Measurements from ENCODE around the gene PLXNB3.

DNA sequence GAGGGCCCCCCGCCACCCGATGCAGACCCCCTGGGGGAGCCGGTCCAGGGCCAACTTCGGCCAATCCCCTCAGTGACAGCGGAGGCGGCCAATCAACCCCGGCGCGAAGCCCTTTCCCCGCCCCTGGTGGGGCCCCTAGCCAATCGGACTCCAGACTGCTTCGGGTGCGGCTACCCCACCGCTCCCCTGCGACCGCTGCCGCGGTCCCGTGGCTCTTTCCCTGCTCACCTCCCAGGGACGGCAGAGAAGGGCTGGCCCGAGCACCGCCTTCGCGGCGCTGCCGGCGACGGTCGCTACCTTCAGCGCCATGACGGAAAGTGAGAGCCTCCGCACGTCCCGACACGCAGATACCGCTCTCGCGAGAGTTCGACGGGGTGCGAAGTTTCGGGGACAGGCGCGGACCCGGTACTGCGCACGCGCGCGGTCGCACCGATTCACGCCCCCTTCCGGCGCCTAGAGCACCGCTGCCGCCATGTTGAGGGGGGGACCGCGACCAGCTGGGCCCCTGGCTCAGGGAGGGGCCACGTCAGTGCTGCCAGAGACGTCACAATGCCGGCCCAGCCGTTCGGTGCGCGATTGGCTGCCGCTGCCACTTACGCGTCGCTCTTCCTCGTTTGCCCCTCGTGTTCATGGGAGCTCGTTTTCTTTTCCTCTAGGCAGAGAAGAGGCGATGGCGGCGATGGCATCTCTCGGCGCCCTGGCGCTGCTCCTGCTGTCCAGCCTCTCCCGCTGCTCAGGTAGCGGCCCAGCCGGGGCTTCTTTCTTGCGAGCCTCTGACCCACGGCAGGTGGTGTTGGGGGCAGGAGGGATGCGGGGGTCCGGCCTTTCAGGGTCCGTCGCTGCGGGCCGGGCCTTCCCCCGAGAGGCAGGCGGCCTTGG is 30.2 kb downstream of the PLXNB3 start, which contains the start of the genes IDH3G and SSR4:
- TF ChIP-seq, protein P1, sequence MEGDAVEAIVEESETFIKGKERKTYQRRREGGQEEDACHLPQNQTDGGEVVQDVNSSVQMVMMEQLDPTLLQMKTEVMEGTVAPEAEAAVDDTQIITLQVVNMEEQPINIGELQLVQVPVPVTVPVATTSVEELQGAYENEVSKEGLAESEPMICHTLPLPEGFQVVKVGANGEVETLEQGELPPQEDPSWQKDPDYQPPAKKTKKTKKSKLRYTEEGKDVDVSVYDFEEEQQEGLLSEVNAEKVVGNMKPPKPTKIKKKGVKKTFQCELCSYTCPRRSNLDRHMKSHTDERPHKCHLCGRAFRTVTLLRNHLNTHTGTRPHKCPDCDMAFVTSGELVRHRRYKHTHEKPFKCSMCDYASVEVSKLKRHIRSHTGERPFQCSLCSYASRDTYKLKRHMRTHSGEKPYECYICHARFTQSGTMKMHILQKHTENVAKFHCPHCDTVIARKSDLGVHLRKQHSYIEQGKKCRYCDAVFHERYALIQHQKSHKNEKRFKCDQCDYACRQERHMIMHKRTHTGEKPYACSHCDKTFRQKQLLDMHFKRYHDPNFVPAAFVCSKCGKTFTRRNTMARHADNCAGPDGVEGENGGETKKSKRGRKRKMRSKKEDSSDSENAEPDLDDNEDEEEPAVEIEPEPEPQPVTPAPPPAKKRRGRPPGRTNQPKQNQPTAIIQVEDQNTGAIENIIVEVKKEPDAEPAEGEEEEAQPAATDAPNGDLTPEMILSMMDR (IDR thresholded peaks at IDR 0.05; ENCODE audit: insufficient read depth, low read length, poor library complexity, severe bottlenecking): no peak
- no peak for TF ChIP-seq EZH2phosphoT487 (conservative IDR thresholded peaks at IDR 0.05; ENCODE audit: low read length)
